ENCODE results near the gene RAPSN.

The RAPSN gene

DNA sequence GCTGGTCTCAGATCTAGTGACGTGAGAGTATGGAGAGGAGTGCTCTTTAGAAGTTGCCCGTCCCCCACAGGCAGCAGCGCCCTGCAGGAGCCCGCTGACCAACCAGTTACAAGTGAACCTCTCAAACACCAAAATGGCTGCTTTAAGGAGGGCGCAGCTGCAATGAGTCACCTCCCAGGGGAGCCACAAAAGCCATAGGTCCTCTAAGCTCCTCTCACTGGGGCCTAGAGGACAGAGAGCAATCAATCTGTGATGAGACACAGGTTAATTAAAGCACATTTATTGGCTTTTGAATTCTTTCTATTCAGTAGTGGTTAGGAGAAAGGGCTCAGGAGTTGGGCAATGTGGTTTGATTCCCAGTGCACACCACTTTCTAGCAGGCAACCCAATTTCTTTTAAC is 15.5 kb upstream of the RAPSN start:
- peak; percentile 28 for DNase-seq

- DNase-seq: no peak
Measured at GRCh38 chr11:47461876-47462275, 12.9 kb upstream of the RAPSN start.

GRCh38 chr11:47460571-47461235 is 11.8 kb upstream of the RAPSN start:
- no peak for DNase-seq

DNA sequence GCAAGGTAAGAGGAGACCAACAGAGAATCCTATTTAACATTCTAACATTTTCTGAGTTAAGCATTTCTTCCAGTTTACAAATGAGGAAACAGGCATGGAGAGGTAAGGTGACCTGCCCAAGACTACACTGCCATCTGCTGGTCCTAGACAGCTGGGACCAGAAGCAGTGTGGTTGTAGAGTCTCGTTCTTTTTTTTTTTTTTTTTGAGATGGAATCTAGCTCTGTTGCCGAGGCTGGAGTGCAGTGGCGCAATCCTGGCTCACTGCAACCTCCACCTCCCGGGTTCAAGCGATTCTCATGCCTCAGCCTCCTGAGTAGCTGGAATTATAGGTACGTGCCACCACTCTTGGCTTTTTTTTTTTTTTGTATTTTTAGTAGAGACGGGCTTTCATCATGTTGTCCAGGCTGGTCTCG is 5.3 kb upstream of the RAPSN start:
- DNase-seq: peak; percentile 83

GRCh38 chr11:47453365-47453764 is 4.4 kb upstream of the RAPSN start:
- DNase-seq: no peak

DNA sequence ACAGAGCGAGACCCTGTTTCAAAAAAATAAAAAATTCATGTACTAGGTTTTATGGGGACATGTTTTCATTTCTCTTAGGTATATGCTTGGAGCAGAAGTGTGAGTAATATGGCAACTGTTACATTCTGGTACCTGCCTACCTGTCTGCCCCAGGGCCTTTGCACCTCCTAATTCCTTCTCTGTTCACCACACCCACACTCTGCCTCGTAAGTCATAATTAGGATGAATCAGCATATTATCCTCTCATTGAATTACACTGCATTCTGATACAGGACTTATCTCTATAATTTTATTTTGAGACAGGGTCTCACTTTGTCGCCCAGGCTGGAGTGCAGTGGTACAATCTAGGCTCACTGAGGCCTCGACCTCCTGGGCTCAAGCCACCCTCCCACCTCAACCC is 3.1 kb upstream of the RAPSN start:
- no peak for DNase-seq

DNA sequence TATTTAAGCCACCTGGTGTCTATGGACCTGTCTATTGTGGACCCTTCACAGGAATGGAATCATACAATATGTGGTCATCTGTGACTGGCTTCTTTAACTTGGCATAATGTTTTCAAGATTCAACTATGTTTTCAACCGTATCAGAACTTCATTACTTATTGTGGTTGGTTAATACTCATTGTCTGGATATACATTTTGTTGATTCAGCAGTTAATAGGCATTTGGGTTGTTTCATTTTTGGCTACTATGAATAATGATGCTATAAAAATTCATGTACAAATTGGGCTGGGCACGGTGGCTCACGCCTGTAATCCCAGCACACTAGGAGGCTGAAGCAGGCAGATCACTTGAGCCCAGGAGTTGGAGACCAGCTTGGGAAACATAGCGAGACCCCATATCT is 2.5 kb upstream of the RAPSN start:
- DNase-seq: no peak

GRCh38 chr11:47449541-47449940 is 605 bp upstream of the RAPSN start:
- DNase-seq: no peak

DNA sequence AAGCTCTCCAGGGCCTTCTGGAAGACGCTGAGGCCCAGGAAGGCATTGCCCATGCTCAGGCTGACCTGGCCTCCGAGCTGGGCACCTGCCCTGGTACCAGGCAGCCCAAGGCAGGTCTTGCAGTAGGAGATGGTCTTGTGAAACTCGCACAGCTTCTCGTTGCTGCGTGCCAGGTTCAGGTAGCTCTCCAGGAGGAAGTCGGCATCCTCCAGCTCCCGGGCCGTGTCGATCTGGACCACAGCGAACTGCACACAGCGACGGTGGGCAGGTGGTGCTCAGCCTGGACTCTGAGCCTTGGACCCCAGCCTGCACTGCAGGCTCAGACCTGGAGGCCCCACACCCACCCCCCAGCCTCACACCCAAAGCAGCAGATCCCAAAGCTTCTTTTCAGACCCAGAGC is 1.0 kb downstream of the RAPSN start:
- no peak for DNase-seq

GRCh38 chr11:47446833-47447232 is 2.1 kb downstream of the RAPSN start:
- DNase-seq: no peak

GRCh38 chr11:47445840-47446239 is 3.1 kb downstream of the RAPSN start:
- no peak for DNase-seq

- no peak for DNase-seq
Measured at GRCh38 chr11:47443817-47444216, 5.1 kb downstream of the RAPSN start.

GRCh38 chr11:47443028-47443700 is 5.8 kb downstream of the RAPSN start:
- no peak for DNase-seq

- DNase-seq: no peak
Measured at GRCh38 chr11:47442514-47442913, 6.4 kb downstream of the RAPSN start.

DNA sequence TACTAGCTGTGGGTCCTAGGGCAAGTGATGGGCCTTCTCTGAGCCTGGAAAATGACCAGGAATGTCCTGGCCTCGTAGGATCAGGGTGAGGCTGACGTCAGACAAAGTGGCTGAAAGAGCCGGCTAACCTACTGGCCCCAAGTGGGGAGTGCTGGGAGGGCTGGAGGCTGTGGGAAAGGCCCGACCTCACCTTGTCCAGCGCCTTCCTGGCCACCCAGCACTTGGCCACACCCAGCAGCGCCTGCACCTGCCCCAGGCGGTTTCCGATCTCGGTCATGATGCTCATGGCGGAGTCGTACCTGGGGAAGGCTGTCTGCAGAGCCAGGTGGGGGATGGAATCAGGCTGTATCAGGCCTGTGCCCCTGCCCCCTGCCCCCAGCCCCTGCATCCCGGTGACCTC is 7.5 kb downstream of the RAPSN start:
- no peak for DNase-seq

GRCh38 chr11:47440054-47440476 is 8.9 kb downstream of the RAPSN start:
- no peak for DNase-seq

DNA sequence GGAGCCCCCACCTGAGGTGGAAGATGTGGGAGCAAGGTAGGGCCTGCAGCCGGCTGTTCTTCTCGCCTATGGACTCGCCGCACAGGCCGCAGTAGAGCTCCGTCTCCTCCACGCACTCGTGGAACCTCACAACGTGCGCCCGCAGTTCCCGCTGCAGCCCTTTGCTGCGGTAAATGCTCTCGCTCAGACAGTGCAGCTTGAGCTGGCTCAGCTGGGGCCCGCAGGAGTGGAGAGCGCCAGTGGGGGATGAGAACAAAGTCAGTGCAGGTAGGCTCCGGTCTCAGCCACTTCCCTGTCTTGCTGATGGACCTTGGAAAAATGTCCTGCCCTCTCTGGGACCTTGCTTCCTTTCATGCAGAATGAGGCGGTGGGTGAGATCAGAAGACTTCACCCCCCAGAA is 10.2 kb downstream of the RAPSN start:
- DNase-seq: no peak

DNA sequence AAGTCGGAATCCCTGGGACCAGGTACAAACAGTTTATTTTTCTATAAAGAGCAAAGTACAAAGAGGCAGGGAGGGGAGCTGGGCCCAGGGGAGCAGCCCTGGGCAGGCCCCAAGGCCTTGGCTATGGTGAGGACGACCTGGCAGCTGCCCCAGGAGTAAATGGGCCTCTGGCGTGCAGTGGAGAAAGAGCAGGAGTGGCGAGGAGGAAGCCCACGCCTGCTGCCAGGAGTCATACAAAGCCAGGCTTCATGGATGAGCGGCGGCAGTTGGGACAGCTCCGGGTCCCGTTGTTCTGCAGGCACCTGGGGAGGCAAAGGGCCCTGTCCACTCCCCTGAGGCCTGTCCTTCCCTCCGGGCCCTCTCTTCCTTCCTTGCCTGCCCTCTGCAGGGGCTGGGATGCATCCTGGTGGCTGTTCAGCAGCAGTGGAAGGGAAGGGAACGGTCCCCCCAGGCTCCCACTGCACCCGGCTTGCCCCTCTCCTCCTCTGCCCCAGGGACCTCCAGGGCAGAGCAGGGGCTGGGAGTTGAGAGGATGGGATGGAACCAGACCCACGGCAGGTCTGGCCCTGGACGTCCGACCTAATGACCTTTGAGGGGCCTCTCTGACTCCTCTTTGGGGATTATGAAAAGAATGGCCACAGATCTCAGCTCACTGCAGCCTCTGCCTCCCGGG is 11.1 kb downstream of the RAPSN start:
- no peak for DNase-seq

GRCh38 chr11:47437218-47437745 is 11.7 kb downstream of the RAPSN start:
- DNase-seq: no peak

GRCh38 chr11:47436726-47437125 is 12.2 kb downstream of the RAPSN start:
- no peak for DNase-seq

DNA sequence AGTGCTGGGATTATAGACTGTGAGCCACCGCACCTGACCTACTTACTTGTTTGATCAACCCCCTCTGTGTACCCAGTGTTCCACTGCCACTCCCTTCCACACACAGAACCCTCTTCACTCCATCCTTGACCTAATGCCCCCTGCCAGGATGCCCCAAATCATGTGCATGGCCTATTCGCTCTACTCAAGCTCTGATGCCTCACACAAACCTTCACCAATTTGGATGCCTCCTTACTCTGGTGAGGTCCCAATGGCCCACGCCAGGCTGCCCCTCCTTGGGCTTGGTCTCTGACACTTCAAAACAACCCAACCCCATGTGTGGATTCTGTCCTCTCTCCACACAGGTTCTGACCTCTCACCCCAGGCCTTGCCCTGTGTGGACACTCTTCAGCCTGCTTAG is 13.2 kb downstream of the RAPSN start:
- DNase-seq: no peak

DNA sequence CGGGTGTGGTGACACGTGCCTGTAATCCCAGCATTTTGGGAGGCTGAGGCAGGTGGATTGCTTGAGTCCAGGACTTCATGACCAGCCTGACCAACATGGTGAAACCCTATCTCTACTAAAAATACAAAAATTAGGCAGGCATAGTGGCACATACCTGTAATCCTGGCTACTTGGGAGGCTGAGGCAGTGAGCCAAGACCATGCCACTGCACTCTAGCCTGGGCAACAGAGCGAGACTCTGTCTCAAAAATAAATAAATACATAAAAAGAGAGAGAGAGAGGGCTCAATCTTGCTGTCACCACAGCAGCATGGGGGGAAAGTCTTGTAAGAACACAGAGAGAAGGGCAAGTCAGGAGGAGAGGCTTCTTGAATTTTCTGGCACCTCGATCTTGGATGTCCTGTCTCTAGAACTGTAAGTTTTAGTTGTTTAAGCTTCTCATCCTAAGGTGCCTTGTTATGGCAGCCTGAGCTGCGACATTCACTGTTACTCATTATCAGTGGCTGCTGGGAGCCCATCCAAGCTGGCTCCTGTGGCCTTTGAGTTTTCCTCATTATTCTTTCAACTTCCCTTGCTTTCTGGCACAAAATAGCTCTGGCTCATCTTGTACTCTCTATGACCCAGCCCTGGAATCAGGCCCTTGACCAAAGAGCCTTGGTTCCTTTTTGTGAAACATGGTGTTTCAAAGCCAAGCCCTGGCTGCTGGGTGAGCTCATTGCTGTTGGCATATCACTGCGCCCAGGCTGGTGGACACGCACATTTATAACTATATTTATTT is 14.7 kb downstream of the RAPSN start:
- DNase-seq: no peak

GRCh38 chr11:47433157-47433556 is 15.8 kb downstream of the RAPSN start:
- DNase-seq: no peak
